HepG2 (cell line): ENCODE measurements around the gene KIF22. TPM values are rescaled to one million over a fixed set of nuclear protein-coding genes. Genes with fewer than 3 reads are reported as not detected.

Experiments used
- AGO1 ChIP-seq: fragments of 200-400 bp; formaldehyde crosslinking; IDR thresholded peaks from 2 replicates; pipeline ENCODE4 v1.6.1; 2017; ENCODE audit warnings: mild to moderate bottlenecking, low read depth, low read length, moderate library complexity; ENCODE audit not compliant: poor library complexity, severe bottlenecking
- FOSL1 ChIP-seq: sonication (generic); formaldehyde crosslinking; IDR thresholded peaks from 2 replicates; pipeline ENCODE4 v1.9.0; 2021; ENCODE audit warnings: missing genetic modification reagents, borderline replicate concordance
- ISX ChIP-seq: sonication (generic); formaldehyde crosslinking; conservative IDR thresholded peaks from 2 replicates; pipeline ENCODE4 v1.5.0; 2020; ENCODE audit warnings: missing genetic modification reagents
- RARG ChIP-seq: sonication (generic); formaldehyde crosslinking; IDR thresholded peaks from 2 replicates; pipeline ENCODE4 v1.4.0; 2020; ENCODE audit warnings: low read depth, mild to moderate bottlenecking, missing genetic modification reagents
- RFX5 ChIP-seq: IDR thresholded peaks from 2 replicates; pipeline ENCODE4 v1.6.1; 2011; ENCODE audit warnings: low read depth, low read length, improper control_type of control experiment
- SNRNP70 ChIP-seq: fragments of 200-400 bp; formaldehyde crosslinking; IDR thresholded peaks from 2 replicates; pipeline ENCODE4 v1.6.1; 2017; ENCODE audit warnings: mild to moderate bottlenecking, low read depth, low read length, moderate library complexity
- SP1 ChIP-seq, 2 experiments: fragments of 450-650 bp in 1 of 2; sonication (generic) in 1 of 2; formaldehyde crosslinking in 1 of 2; IDR thresholded peaks; 2 replicates each; pipeline versions ENCODE4 v1.4.0 to v1.6.1; 2016 to 2020; ENCODE audit warnings: missing genetic modification reagents in 1 of 2
- TBP ChIP-seq: sonication (generic); formaldehyde crosslinking; IDR thresholded peaks from 2 replicates; pipeline ENCODE4 v1.5.0; 2020; ENCODE audit warnings: missing genetic modification reagents
- ZNF484 ChIP-seq: sonication (generic); formaldehyde crosslinking; IDR thresholded peaks from 2 replicates; pipeline ENCODE4 v1.5.1; 2020; ENCODE audit warnings: mild to moderate bottlenecking, low read depth, missing genetic modification reagents, borderline replicate concordance
- ZNF672 ChIP-seq: sonication (generic); formaldehyde crosslinking; IDR thresholded peaks from 2 replicates; pipeline ENCODE4 v1.8.1; 2022; ENCODE audit warnings: missing genetic modification reagents
- ZNF713 ChIP-seq: sonication (generic); formaldehyde crosslinking; IDR thresholded peaks from 2 replicates; pipeline ENCODE4 v1.4.0; 2020; ENCODE audit warnings: mild to moderate bottlenecking, missing genetic modification reagents
- ZNF781 ChIP-seq: sonication (generic); formaldehyde crosslinking; IDR thresholded peaks from 2 replicates; pipeline ENCODE4 v1.5.1; 2020; ENCODE audit warnings: borderline replicate concordance, mild to moderate bottlenecking, missing genetic modification reagents; ENCODE audit errors: not compliant biosample characterization
- polyA plus RNA-seq, 8 experiments: library from polyadenylated mRNA; depleted of rRNA in 3 of 8; stranded (reverse) in 7 of 8; unstranded in 1 of 8; fragments of >200 nt; fragmentation: Illumina TruSeq in 4 of 8; extraction: Trizol in 4 of 8; gene quantifications; 2 replicates each; pipeline versions ENCODE4 v1.2.1 to v1.2.3, GENCODE V29; 2011 to 2016; ENCODE audit warnings: low read depth in 4 of 8, missing spikeins in 1 of 8, mixed read lengths in 1 of 8; ENCODE audit not compliant: insufficient read depth in 1 of 8
- total RNA-seq, 5 experiments: library from RNA; depleted of rRNA; stranded (reverse); fragments of >200 nt; fragmentation: Illumina TruSeq; extraction: Trizol; gene quantifications; 2 replicates each; pipeline ENCODE4 v1.2.3, GENCODE V29; 2016; ENCODE audit warnings: low read depth in 1 of 5
- TF ChIP-seq, protein P1 (sequence below): sonication (generic); formaldehyde crosslinking; IDR thresholded peaks from 2 replicates; pipeline ENCODE4 v1.4.0; 2020; ENCODE audit warnings: missing genetic modification reagents, borderline replicate concordance
- TF ChIP-seq, protein P2 (sequence below): sonication (generic); formaldehyde crosslinking; IDR thresholded peaks from 2 replicates; pipeline ENCODE4 v1.4.0; 2020; ENCODE audit warnings: mild to moderate bottlenecking, missing genetic modification reagents
- TF ChIP-seq, protein P3 (sequence below): sonication (generic); formaldehyde crosslinking; IDR thresholded peaks from one replicate; pipeline ENCODE4 v1.5.1; 2020; ENCODE audit warnings: mild to moderate bottlenecking, missing genetic modification reagents; ENCODE audit errors: not compliant biosample characterization

Gene KIF22
- total and polyA plus RNA-seq, 2 of the 13 experiments (the other 11 are each of a cell fraction or from before 2014, with no cell fraction given): 95.8 to 118 TPM

DNA sequence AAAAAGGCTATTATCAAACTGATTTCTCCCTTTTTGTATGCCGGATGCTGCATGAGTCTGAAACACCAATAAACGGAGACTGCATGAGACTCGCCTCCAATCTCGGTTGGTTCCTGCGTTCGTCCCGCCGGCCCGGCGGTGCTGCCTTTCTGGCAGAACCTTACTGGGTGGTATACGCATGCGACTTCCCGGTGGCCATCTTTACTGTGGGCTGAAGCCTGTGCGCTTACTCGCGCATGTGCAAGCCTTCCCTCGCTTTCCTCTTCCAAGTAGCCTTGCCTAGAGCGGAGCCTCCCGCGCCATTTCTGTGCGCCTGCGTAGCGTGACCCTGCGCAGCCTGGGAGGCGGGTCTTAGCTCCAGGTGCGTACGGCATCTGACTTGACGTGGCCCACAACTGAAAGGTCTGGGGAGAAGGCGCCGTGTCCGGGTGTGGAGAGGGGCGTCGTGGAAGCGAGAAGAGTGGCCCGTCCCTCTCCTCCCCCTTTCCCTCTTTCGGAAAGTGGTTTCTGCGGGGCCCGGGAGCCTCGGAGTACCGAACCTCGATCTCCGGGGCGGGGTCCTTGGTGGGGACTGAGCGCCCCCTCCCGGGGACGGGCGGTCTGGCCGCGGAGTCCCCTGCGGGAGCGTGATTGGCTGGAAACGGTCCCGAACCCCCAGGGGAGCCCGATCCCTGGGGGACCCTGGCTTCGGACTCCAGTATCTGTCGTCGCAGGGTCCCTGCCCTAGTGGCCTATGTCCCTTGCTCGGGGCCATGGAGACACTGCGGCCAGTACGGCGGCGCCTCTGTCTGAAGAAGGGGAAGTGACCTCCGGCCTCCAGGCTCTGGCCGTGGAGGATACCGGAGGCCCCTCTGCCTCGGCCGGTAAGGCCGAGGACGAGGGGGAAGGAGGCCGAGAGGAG lies 25.5 kb downstream of the KIF22 start, which contains the start of gene PAGR1 (continued):
- TF ChIP-seq RARG (CRISPR knock-in tag) (peak; percentile 87; the same call in 1 of the 2 replicates), ZNF672 (CRISPR knock-in tag) (no peak), SP1 (IDR thresholded peaks at IDR 0.05) (no peak), SP1 (CRISPR knock-in tag; IDR thresholded peaks at IDR 0.05) (peak; percentile 84), ZNF484 (CRISPR knock-in tag) (no peak), ZNF713 (peak; percentile 55; the same call in 1 of the 2 replicates), ISX (CRISPR knock-in tag) (no peak), RFX5 (peak; percentile 37; the same call in 1 of the 2 replicates), FOSL1 (no peak; the same call in 1 of the 2 replicates), TBP (CRISPR knock-in tag) (no peak), ZNF781 (peak; percentile 90), SNRNP70 (no peak), AGO1 (peak; percentile 84)
- TF ChIP-seq, protein P1, sequence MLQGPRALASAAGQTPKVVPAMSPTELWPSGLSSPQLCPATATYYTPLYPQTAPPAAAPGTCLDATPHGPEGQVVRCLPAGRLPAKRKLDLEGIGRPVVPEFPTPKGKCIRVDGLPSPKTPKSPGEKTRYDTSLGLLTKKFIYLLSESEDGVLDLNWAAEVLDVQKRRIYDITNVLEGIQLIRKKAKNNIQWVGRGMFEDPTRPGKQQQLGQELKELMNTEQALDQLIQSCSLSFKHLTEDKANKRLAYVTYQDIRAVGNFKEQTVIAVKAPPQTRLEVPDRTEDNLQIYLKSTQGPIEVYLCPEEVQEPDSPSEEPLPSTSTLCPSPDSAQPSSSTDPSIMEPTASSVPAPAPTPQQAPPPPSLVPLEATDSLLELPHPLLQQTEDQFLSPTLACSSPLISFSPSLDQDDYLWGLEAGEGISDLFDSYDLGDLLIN (CRISPR knock-in tag): 0 out of 2 replicates have a peak, but pooled peaks have one; percentile 58
- TF ChIP-seq, protein P2, sequence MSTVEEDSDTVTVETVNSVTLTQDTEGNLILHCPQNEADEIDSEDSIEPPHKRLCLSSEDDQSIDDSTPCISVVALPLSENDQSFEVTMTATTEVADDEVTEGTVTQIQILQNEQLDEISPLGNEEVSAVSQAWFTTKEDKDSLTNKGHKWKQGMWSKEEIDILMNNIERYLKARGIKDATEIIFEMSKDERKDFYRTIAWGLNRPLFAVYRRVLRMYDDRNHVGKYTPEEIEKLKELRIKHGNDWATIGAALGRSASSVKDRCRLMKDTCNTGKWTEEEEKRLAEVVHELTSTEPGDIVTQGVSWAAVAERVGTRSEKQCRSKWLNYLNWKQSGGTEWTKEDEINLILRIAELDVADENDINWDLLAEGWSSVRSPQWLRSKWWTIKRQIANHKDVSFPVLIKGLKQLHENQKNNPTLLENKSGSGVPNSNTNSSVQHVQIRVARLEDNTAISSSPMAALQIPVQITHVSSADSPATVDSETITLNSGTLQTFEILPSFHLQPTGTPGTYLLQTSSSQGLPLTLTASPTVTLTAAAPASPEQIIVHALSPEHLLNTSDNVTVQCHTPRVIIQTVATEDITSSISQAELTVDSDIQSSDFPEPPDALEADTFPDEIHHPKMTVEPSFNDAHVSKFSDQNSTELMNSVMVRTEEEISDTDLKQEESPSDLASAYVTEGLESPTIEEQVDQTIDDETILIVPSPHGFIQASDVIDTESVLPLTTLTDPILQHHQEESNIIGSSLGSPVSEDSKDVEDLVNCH: peak; percentile 37
- TF ChIP-seq, protein P3, sequence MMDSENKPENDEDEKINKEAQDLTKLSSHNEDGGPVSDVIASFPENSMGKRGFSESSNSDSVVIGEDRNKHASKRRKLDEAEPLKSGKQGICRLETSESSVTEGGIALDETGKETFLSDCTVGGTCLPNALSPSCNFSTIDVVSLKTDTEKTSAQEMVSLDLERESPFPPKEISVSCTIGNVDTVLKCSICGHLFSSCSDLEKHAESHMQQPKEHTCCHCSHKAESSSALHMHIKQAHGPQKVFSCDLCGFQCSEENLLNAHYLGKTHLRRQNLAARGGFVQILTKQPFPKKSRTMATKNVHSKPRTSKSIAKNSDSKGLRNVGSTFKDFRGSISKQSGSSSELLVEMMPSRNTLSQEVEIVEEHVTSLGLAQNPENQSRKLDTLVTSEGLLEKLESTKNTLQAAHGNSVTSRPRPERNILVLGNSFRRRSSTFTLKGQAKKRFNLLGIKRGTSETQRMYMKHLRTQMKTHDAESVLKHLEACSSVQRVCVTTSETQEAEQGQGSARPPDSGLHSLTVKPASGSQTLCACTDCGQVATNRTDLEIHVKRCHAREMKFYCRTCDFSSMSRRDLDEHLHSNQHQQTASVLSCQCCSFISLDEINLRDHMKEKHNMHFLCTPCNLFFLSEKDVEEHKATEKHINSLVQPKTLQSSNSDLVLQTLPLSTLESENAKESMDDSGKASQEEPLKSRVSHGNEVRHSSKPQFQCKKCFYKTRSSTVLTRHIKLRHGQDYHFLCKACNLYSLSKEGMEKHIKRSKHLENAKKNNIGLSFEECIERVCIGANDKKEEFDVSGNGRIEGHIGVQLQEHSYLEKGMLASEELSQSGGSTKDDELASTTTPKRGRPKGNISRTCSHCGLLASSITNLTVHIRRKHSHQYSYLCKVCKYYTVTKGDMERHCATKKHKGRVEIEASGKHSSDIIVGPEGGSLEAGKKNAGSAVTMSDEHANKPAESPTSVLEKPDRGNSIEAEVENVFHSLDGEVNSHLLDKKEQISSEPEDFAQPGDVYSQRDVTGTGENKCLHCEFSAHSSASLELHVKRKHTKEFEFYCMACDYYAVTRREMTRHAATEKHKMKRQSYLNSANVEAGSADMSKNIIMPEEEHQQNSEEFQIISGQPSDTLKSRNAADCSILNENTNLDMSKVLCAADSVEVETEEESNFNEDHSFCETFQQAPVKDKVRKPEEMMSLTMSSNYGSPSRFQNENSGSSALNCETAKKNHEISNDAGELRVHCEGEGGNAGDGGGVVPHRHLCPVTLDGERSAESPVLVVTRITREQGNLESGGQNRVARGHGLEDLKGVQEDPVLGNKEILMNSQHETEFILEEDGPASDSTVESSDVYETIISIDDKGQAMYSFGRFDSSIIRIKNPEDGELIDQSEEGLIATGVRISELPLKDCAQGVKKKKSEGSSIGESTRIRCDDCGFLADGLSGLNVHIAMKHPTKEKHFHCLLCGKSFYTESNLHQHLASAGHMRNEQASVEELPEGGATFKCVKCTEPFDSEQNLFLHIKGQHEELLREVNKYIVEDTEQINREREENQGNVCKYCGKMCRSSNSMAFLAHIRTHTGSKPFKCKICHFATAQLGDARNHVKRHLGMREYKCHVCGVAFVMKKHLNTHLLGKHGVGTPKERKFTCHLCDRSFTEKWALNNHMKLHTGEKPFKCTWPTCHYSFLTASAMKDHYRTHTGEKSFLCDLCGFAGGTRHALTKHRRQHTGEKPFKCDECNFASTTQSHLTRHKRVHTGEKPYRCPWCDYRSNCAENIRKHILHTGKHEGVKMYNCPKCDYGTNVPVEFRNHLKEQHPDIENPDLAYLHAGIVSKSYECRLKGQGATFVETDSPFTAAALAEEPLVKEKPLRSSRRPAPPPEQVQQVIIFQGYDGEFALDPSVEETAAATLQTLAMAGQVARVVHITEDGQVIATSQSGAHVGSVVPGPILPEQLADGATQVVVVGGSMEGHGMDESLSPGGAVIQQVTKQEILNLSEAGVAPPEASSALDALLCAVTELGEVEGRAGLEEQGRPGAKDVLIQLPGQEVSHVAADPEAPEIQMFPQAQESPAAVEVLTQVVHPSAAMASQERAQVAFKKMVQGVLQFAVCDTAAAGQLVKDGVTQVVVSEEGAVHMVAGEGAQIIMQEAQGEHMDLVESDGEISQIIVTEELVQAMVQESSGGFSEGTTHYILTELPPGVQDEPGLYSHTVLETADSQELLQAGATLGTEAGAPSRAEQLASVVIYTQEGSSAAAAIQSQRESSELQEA (CRISPR knock-in tag): peak; percentile 96
